ENCODE data around the gene NFE2L1. TPM values are rescaled to one million over a fixed set of nuclear protein-coding genes. Genes with fewer than 3 reads are reported as not detected.

The NFE2L1 gene
- total and polyA plus RNA-seq, 7 experiments from 2014 or later: 8.7 to 65.2 (median 40.0) TPM

DNA sequence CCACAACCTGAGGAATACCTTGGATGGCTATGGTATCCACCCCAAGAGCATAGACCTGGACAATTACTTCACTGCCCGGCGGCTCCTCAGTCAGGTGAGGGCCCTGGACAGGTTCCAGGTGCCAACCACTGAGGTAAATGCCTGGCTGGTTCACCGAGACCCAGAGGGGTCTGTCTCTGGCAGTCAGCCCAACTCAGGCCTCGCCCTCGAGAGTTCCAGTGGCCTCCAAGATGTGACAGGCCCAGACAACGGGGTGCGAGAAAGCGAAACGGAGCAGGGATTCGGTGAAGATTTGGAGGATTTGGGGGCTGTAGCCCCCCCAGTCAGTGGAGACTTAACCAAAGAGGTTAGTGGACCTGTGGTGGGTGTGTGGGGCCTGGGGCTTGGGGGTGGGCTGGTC is 3.1 kb downstream of the NFE2L1 start:
- H3K4me1 ChIP-seq (ENCODE audit: control insufficient read depth in 2 of 2, insufficient read depth in 2 of 2, low read length in 2 of 2): peaks cover 18 to 19% of the 10 kb centered on the region in 2 donors
- Mint-ChIP-seq H3K4me3 (peak overlapping the region in 2 of 10 donors; percentile 17 to 66), H3K4me1 (peaks cover 45 to 79% (median 70%) of the 10 kb centered on the region in 7 donors), H3K36me3 (peaks cover 3 to 22% (median 4%) of the 10 kb centered on the region in 5 donors), H3K27me3 (no peaks in the 10 kb centered on the region), H3K9me3 (peaks cover 0 to 2% (median 0%) of the 10 kb centered on the region in 11 donors), H3K27ac (peak overlapping the region in 4 of 9 donors; percentile 25 to 89 (median 72))
- H3K27me3 ChIP-seq (ENCODE audit: control insufficient read depth in 2 of 2, insufficient read depth in 2 of 2, low read length in 2 of 2): no peaks in the 10 kb centered on the region
- no peak overlapping the region for H3K4me3 ChIP-seq (ENCODE audit: low read length)
- ChIA-PET CTCF (no interaction called here), POLR2A (no interaction called here)
- intact Hi-C loops (cut with micrococcal nuclease): no loop called here
- H3K27ac ChIP-seq (ENCODE audit: low read depth, low read length): no peak overlapping the region
- peaks cover 0 to 60% (median 0%) of the 10 kb centered on the region in 3 experiments for H3K36me3 ChIP-seq (ENCODE audit: control insufficient read depth in 2 of 3, insufficient read depth in 3 of 3, low read length in 3 of 3)
- ATAC-seq (no peak), DNase-seq (no peak)
- H3K9me3 ChIP-seq (ENCODE audit: control insufficient read depth in 2 of 3, low read length in 3 of 3): no peaks in the 10 kb centered on the region

GRCh38 chr17:48051706-48052486 is 3.7 kb downstream of the NFE2L1 start:
- DNase-seq: no peak
- Histone ChIP-seq H3K27me3 (ENCODE audit: control insufficient read depth in 2 of 2, insufficient read depth in 2 of 2, low read length in 2 of 2) (no peaks in the 10 kb centered on the region), H3K36me3 (ENCODE audit: control insufficient read depth in 2 of 3, insufficient read depth in 3 of 3, low read length in 3 of 3) (peaks cover 0 to 66% (median 5%) of the 10 kb centered on the region in 3 experiments), H3K27ac (ENCODE audit: low read depth, low read length) (no peak overlapping the region), H3K4me1 (ENCODE audit: control insufficient read depth in 2 of 2, insufficient read depth in 2 of 2, low read length in 2 of 2) (peaks cover 13 to 16% of the 10 kb centered on the region in 2 donors), H3K4me3 (ENCODE audit: low read length) (no peak overlapping the region), H3K9me3 (ENCODE audit: control insufficient read depth in 2 of 3, low read length in 3 of 3) (no peaks in the 10 kb centered on the region)
- peak overlapping the region in 3 of 10 donors; percentile 12 to 56 (median 20) for H3K4me3 Mint-ChIP-seq
- POLR2A ChIA-PET: no interaction called here
- H3K27ac Mint-ChIP-seq: peak overlapping the region in 4 of 9 donors; percentile 25 to 89 (median 72)
- peaks cover 4 to 26% (median 5%) of the 10 kb centered on the region in 5 donors for H3K36me3 Mint-ChIP-seq
- H3K27me3 Mint-ChIP-seq: no peaks in the 10 kb centered on the region
- H3K4me1 Mint-ChIP-seq: peaks cover 41 to 74% (median 69%) of the 10 kb centered on the region in 7 donors
- CTCF ChIA-PET: interaction anchor here (1.0 kb wide), 1 partner anchor 46 kb away, joined by 3 read pairs; no protein-coding TSS in a partner anchor
- H3K9me3 Mint-ChIP-seq: peaks cover 0 to 2% (median 0%) of the 10 kb centered on the region in 11 donors
- intact Hi-C loops (cut with micrococcal nuclease): no loop called here
- no peak for ATAC-seq

DNA sequence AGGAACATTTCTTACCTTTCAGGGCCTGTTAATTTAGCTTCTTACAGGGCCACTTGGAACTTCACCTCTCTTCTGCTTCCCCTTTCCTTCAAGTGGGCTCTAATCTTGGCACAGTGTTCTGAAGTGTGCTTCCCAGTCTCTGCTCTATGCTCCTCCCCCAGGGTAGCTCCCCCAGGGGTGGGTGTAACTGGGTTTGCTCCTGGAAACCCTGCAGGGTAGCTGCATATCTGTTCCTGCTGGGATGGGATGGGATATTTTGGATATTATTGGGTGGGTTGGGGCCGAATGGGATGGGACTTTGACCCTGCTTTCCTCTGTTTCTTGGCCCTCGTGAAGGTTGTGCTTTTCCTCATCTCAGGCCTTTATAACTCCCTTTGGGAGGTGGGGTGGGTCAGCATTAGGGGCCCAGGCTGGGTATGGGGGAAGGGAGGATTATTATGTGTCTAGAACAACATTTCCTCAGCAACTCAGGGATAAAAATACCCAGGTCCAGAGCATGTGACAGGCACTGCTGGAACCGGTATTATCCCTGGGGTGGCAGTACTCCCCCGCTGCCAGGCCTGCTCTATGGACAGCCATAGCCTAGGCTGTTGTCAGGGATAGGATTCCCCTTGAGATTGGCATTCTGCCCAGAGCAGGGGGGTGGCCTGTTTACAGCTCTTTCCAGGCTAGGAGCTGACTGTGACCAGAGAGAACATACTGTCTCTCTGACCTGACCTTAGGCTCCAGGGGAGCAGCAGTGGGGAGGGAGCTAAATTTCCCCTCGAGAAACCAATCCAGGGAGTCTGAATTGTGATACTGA is 5.0 kb downstream of the NFE2L1 start:
- Histone ChIP-seq H3K4me3 (ENCODE audit: low read length) (no peak overlapping the region), H3K9me3 (ENCODE audit: control insufficient read depth in 2 of 3, low read length in 3 of 3) (no peaks in the 10 kb centered on the region), H3K27ac (ENCODE audit: low read depth, low read length) (no peak overlapping the region), H3K4me1 (ENCODE audit: control insufficient read depth in 2 of 2, insufficient read depth in 2 of 2, low read length in 2 of 2) (peaks cover 10 to 12% of the 10 kb centered on the region in 2 donors), H3K36me3 (ENCODE audit: control insufficient read depth in 2 of 3, insufficient read depth in 3 of 3, low read length in 3 of 3) (peaks cover 0 to 78% (median 7%) of the 10 kb centered on the region in 3 experiments), H3K27me3 (ENCODE audit: control insufficient read depth in 2 of 2, insufficient read depth in 2 of 2, low read length in 2 of 2) (no peaks in the 10 kb centered on the region)
- DNase-seq (no peak), ATAC-seq (no peak)
- H3K36me3 Mint-ChIP-seq: peaks cover 4 to 33% (median 5%) of the 10 kb centered on the region in 5 donors
- no peaks in the 10 kb centered on the region for H3K27me3 Mint-ChIP-seq
- no peaks in the 10 kb centered on the region for H3K9me3 Mint-ChIP-seq
- H3K27ac Mint-ChIP-seq: peak overlapping the region in 6 of 9 donors; percentile 48 to 82 (median 70)
- CTCF ChIA-PET: interaction anchor here (1.0 kb wide), 1 partner anchor 45 kb away, joined by 3 read pairs; no protein-coding TSS in a partner anchor
- intact Hi-C loops (cut with micrococcal nuclease): no loop called here
- H3K4me1 Mint-ChIP-seq: peaks cover 37 to 65% (median 62%) of the 10 kb centered on the region in 7 donors
- POLR2A ChIA-PET: interaction anchor here (0.8 kb wide), 1 partner anchor 17 kb away, joined by 3 read pairs; no protein-coding TSS in a partner anchor
- H3K4me3 Mint-ChIP-seq: peak overlapping the region in 2 of 10 donors; percentile 25 to 68

GRCh38 chr17:48053758-48054237 is 5.6 kb downstream of the NFE2L1 start:
- CTCF ChIA-PET: no interaction called here

GRCh38 chr17:48054238-48055185 is 6.4 kb downstream of the NFE2L1 start:
- intact Hi-C loops (cut with micrococcal nuclease): no loop called here
- peaks cover 5 to 86% (median 13%) of the 10 kb centered on the region in 3 experiments for H3K36me3 ChIP-seq (ENCODE audit: control insufficient read depth in 2 of 3, insufficient read depth in 3 of 3, low read length in 3 of 3)
- no peaks in the 10 kb centered on the region for H3K9me3 ChIP-seq (ENCODE audit: control insufficient read depth in 2 of 3, low read length in 3 of 3)
- H3K4me3 Mint-ChIP-seq: peak overlapping the region in 1 of 10 donors; percentile 71
- POLR2A ChIA-PET: no interaction called here
- H3K27ac Mint-ChIP-seq: peak overlapping the region in 4 of 9 donors; percentile 5 to 83 (median 52)
- H3K36me3 Mint-ChIP-seq: peaks cover 4 to 45% (median 12%) of the 10 kb centered on the region in 5 donors
- H3K4me1 Mint-ChIP-seq: peaks cover 32 to 61% (median 55%) of the 10 kb centered on the region in 7 donors
- H3K4me1 ChIP-seq (ENCODE audit: control insufficient read depth in 2 of 2, insufficient read depth in 2 of 2, low read length in 2 of 2): peaks cover 4 to 5% of the 10 kb centered on the region in 2 donors
- DNase-seq (no peak), ATAC-seq (no peak)
- no peaks in the 10 kb centered on the region for H3K27me3 Mint-ChIP-seq
- CTCF ChIA-PET: no interaction called here
- no peak overlapping the region for H3K27ac ChIP-seq (ENCODE audit: low read depth, low read length)
- no peaks in the 10 kb centered on the region for H3K27me3 ChIP-seq (ENCODE audit: control insufficient read depth in 2 of 2, insufficient read depth in 2 of 2, low read length in 2 of 2)
- H3K4me3 ChIP-seq (ENCODE audit: low read length): no peak overlapping the region
- no peaks in the 10 kb centered on the region for H3K9me3 Mint-ChIP-seq

More at GRCh38 chr17:48053758-48054237, 5.6 kb downstream of the NFE2L1 start:
- H3K27ac ChIP-seq (ENCODE audit: low read depth, low read length): no peak overlapping the region
- H3K4me1 Mint-ChIP-seq: peaks cover 37 to 64% (median 60%) of the 10 kb centered on the region in 7 donors
- H3K27me3 ChIP-seq (ENCODE audit: control insufficient read depth in 2 of 2, insufficient read depth in 2 of 2, low read length in 2 of 2): no peaks in the 10 kb centered on the region
- peaks cover 10 to 12% of the 10 kb centered on the region in 2 donors for H3K4me1 ChIP-seq (ENCODE audit: control insufficient read depth in 2 of 2, insufficient read depth in 2 of 2, low read length in 2 of 2)
- POLR2A ChIA-PET: no interaction called here
- no peak overlapping the region for H3K4me3 ChIP-seq (ENCODE audit: low read length)
- H3K27me3 Mint-ChIP-seq: no peaks in the 10 kb centered on the region
- peaks cover 0 to 79% (median 8%) of the 10 kb centered on the region in 3 experiments for H3K36me3 ChIP-seq (ENCODE audit: control insufficient read depth in 2 of 3, insufficient read depth in 3 of 3, low read length in 3 of 3)
- peaks cover 4 to 38% (median 9%) of the 10 kb centered on the region in 5 donors for H3K36me3 Mint-ChIP-seq
- no peaks in the 10 kb centered on the region for H3K9me3 Mint-ChIP-seq
- peak overlapping the region in 2 of 10 donors; percentile 20 to 28 for H3K4me3 Mint-ChIP-seq
- DNase-seq: no peak
- intact Hi-C loops (cut with micrococcal nuclease): no loop called here
- H3K27ac Mint-ChIP-seq: peak overlapping the region in 3 of 9 donors; percentile 38 to 82 (median 48)
- no peaks in the 10 kb centered on the region for H3K9me3 ChIP-seq (ENCODE audit: control insufficient read depth in 2 of 3, low read length in 3 of 3)
- ATAC-seq: no peak
